Thyroid gland (tissue), 4 donors: ENCODE results near the gene DNAJC1.

Source experiments
- POLR2A ChIP-seq, 2 donors: fragments of 450-650 bp; IDR thresholded peaks; one replicate each; pipeline ENCODE4 v1.6.1; 2017; ENCODE audit warnings: antibody characterized with exemption in 2 of 2, mild to moderate bottlenecking in 2 of 2, moderate library complexity in 1 of 2
- TF ChIP-seq, protein P1 (sequence below), 6 experiments: fragments of 200-600 bp in 3 of 6; fragments of 450-650 bp in 3 of 6; sonication (generic) in 3 of 6; IDR thresholded peaks; one replicate each; pipeline ENCODE4 v1.5.1; 2016 to 2019; ENCODE audit warnings: antibody characterized with exemption in 6 of 6, mild to moderate bottlenecking in 2 of 6, inconsistent platforms in 1 of 6, moderate library complexity in 1 of 6

DNA sequence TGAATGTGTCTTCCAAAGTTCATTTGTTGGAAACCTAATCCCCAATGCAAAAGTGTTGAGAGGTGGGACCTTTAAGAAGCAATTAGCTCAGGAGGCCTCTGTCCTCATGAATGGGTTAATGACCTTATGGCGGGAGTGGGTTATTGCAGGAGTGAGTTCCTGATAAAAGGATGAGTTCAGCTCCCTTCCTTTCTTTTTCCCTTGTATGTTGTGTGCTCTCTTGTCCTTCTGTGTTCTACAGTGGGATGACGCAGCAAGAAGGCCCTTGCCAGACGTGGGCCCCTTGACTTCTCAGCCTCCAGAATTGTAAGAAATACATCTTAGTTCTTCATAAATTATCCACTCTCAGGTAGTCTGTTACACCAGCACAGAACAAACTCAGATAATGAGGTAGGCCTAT is 206.0 kb downstream of the DNAJC1 start:
- TF ChIP-seq, protein P1, sequence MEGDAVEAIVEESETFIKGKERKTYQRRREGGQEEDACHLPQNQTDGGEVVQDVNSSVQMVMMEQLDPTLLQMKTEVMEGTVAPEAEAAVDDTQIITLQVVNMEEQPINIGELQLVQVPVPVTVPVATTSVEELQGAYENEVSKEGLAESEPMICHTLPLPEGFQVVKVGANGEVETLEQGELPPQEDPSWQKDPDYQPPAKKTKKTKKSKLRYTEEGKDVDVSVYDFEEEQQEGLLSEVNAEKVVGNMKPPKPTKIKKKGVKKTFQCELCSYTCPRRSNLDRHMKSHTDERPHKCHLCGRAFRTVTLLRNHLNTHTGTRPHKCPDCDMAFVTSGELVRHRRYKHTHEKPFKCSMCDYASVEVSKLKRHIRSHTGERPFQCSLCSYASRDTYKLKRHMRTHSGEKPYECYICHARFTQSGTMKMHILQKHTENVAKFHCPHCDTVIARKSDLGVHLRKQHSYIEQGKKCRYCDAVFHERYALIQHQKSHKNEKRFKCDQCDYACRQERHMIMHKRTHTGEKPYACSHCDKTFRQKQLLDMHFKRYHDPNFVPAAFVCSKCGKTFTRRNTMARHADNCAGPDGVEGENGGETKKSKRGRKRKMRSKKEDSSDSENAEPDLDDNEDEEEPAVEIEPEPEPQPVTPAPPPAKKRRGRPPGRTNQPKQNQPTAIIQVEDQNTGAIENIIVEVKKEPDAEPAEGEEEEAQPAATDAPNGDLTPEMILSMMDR (IDR thresholded peaks at IDR 0.05): no peak
- no peak for TF ChIP-seq POLR2A (IDR thresholded peaks at IDR 0.05)
